Gastrocnemius medialis (tissue), 4 donors: ENCODE measurements around the gene TAGLN. TPM values are rescaled to one million over a fixed set of nuclear protein-coding genes. Genes with fewer than 3 reads are reported as not detected.

Source experiments
- ATAC-seq, 2 donors: fragments of 150-250 bp; one replicate each; pipeline ENCODE4 v1.9.1; 2016
- DNase-seq, 2 donors: peaks; one replicate each; pipeline ENCODE4 v3.0.0-alpha.2; 2019
- H3K27ac ChIP-seq, 4 donors: fragments of 200-600 bp; sonication (generic); 1 replicate in 1 of 4; 2 replicates in 3 of 4; pipeline ENCODE4 v1.5.1; 2016 to 2018; ENCODE audit warnings: mild to moderate bottlenecking in 2 of 4, moderate library complexity in 1 of 4
- H3K27me3 ChIP-seq, 3 donors: fragments of 200-600 bp; sonication (generic) in 2 of 3; 1 replicate in 1 of 3; 2 replicates in 2 of 3; pipeline versions ENCODE4 v1.5.1 to v1.6.0; 2016 to 2019; ENCODE audit warnings: mild to moderate bottlenecking in 1 of 3, moderate library complexity in 1 of 3
- H3K36me3 ChIP-seq, 2 donors: fragments of 200-600 bp; sonication (generic) in 1 of 2; one replicate each; pipeline ENCODE4 v1.5.1; 2017 to 2018
- H3K4me1 ChIP-seq, 2 donors: fragments of 200-600 bp; sonication (generic) in 1 of 2; one replicate each; pipeline ENCODE4 v1.5.1; 2016 to 2017; ENCODE audit warnings: mild to moderate bottlenecking in 2 of 2
- H3K4me3 ChIP-seq, 4 donors: fragments of 200-600 bp; sonication (generic) in 3 of 4; 1 replicate in 1 of 4; 2 replicates in 3 of 4; pipeline ENCODE4 v1.5.1; 2016 to 2019; ENCODE audit warnings: mild to moderate bottlenecking in 2 of 4
- H3K9me3 ChIP-seq, 3 donors: fragments of 200-600 bp; sonication (generic) in 2 of 3; 1 replicate in 1 of 3; 2 replicates in 2 of 3; pipeline ENCODE4 v1.5.1; 2016 to 2019
- CTCF ChIP-seq, 5 experiments: fragments of 450-650 bp in 3 of 5; fragments of 200-600 bp in 2 of 5; sonication (generic) in 2 of 5; IDR thresholded peaks in 4 of 5; conservative IDR thresholded peaks in 1 of 5; 1 replicate in 4 of 5; 2 replicates in 1 of 5; pipeline ENCODE4 v1.5.1; 2016 to 2019; ENCODE audit warnings: antibody characterized with exemption in 5 of 5, mild to moderate bottlenecking in 3 of 5, moderate library complexity in 3 of 5
- POLR2A ChIP-seq, 2 donors: fragments of 450-650 bp; IDR thresholded peaks; one replicate each; pipeline ENCODE4 v1.6.1; 2017; ENCODE audit warnings: antibody characterized with exemption in 2 of 2, mild to moderate bottlenecking in 2 of 2, moderate library complexity in 2 of 2
- in situ Hi-C, 4 donors: fragments of 200-750 bp; cut with MboI; loops; one replicate each; pipeline versions ENCODE4 v1.15.0 to v1.8.0; 2017; ENCODE audit warnings: low sequenced_read_pairs in 4 of 4
- intact Hi-C: fragments of 100-400 bp; cut with DNase I; formaldehyde crosslinking; loops from one replicate; pipeline ENCODE4 v1.15.1; 2023; ENCODE audit warnings: low total_unique reads
- total RNA-seq, 4 donors: library from RNA; depleted of rRNA; stranded (reverse); fragments of >200 nt; gene quantifications; one replicate each; pipeline versions ENCODE4 v1.1.0 to v1.2.3, GENCODE V29; 2016

The TAGLN gene
- total RNA-seq, 4 donors from 2014 or later, result 27.4 to 191 (median 124) TPM

GRCh38 chr11:117191680-117192400 lies 7.3 kb upstream of the TAGLN start:
- ATAC-seq, result no peak
- TF ChIP-seq POLR2A (IDR thresholded peaks at IDR 0.05) (no peak), CTCF (IDR thresholded peaks at IDR 0.05 in 4 of 5, conservative IDR thresholded peaks at IDR 0.05 in 1 of 5) (no peak)
- Histone ChIP-seq H3K9me3 (no peaks in the 10 kb centered on the region), H3K4me3 (no peak overlapping the region), H3K27me3 (no peaks in the 10 kb centered on the region), H3K36me3 (peaks cover 0 to 76% of the 10 kb centered on the region in 2 donors), H3K4me1 (peaks cover 7 to 9% of the 10 kb centered on the region in 2 donors), H3K27ac (no peak overlapping the region)
- intact Hi-C loops, result no loop called here
- peak in 1 of 2 donors; percentile 9 for DNase-seq
- in situ Hi-C loops, result no loop called here

GRCh38 chr11:117192401-117192875 lies 6.7 kb upstream of the TAGLN start:
- H3K36me3 ChIP-seq, result peaks cover 0 to 70% of the 10 kb centered on the region in 2 donors
- peaks cover 7 to 9% of the 10 kb centered on the region in 2 donors for H3K4me1 ChIP-seq
- intact Hi-C loops, result no loop called here
- no peaks in the 10 kb centered on the region for H3K27me3 ChIP-seq
- TF ChIP-seq POLR2A (IDR thresholded peaks at IDR 0.05), result no peak
- TF ChIP-seq CTCF (IDR thresholded peaks at IDR 0.05 in 4 of 5, conservative IDR thresholded peaks at IDR 0.05 in 1 of 5), result no peak
- H3K27ac ChIP-seq, result no peak overlapping the region
- no peak overlapping the region for H3K4me3 ChIP-seq
- no peaks in the 10 kb centered on the region for H3K9me3 ChIP-seq
- DNase-seq (no peak), ATAC-seq (no peak)
- in situ Hi-C loops, result no loop called here

- DNase-seq (no peak), ATAC-seq (no peak)
- intact Hi-C loops (no loop called here), in situ Hi-C loops (no loop called here)
- peak overlapping the region in 2 of 4 donors; percentile 52 to 54 for H3K27ac ChIP-seq
- no peaks in the 10 kb centered on the region for H3K9me3 ChIP-seq
- H3K27me3 ChIP-seq, result no peaks in the 10 kb centered on the region
- H3K4me1 ChIP-seq, result peaks cover 7 to 9% of the 10 kb centered on the region in 2 donors
- no peak for TF ChIP-seq POLR2A (IDR thresholded peaks at IDR 0.05)
- TF ChIP-seq CTCF (IDR thresholded peaks at IDR 0.05 in 4 of 5, conservative IDR thresholded peaks at IDR 0.05 in 1 of 5), result no peak
- peaks cover 0 to 61% of the 10 kb centered on the region in 2 donors for H3K36me3 ChIP-seq
- H3K4me3 ChIP-seq, result no peak overlapping the region
These were observed 5.8 kb upstream of the TAGLN start for GRCh38 chr11:117193130-117194020.

GRCh38 chr11:117194267-117194666 lies 4.9 kb upstream of the TAGLN start:
- in situ Hi-C loops, result no loop called here
- ATAC-seq, result peak; percentile 23 to 47
- no peak for DNase-seq
- peaks cover 0 to 52% of the 10 kb centered on the region in 2 donors for H3K36me3 ChIP-seq
- H3K9me3 ChIP-seq, result no peaks in the 10 kb centered on the region
- H3K27ac ChIP-seq, result peak overlapping the region in 2 of 4 donors; percentile 52 to 54
- no peaks in the 10 kb centered on the region for H3K27me3 ChIP-seq
- H3K4me3 ChIP-seq, result no peak overlapping the region
- TF ChIP-seq POLR2A (IDR thresholded peaks at IDR 0.05) (no peak), CTCF (IDR thresholded peaks at IDR 0.05 in 4 of 5, conservative IDR thresholded peaks at IDR 0.05 in 1 of 5) (no peak)
- peaks cover 7 to 9% of the 10 kb centered on the region in 2 donors for H3K4me1 ChIP-seq
- intact Hi-C loops, result no loop called here
